ENCODE measurements around the gene CPLX1. TPM values are rescaled to one million over a fixed set of nuclear protein-coding genes. Genes with fewer than 3 reads are reported as not detected.
A peak's percentile ranks its signal among the peaks of the same experiment; 100 is the strongest.

The CPLX1 gene
- total RNA-seq, 2 donors from 2014 or later, result 1.0 to 1.9 TPM

DNA sequence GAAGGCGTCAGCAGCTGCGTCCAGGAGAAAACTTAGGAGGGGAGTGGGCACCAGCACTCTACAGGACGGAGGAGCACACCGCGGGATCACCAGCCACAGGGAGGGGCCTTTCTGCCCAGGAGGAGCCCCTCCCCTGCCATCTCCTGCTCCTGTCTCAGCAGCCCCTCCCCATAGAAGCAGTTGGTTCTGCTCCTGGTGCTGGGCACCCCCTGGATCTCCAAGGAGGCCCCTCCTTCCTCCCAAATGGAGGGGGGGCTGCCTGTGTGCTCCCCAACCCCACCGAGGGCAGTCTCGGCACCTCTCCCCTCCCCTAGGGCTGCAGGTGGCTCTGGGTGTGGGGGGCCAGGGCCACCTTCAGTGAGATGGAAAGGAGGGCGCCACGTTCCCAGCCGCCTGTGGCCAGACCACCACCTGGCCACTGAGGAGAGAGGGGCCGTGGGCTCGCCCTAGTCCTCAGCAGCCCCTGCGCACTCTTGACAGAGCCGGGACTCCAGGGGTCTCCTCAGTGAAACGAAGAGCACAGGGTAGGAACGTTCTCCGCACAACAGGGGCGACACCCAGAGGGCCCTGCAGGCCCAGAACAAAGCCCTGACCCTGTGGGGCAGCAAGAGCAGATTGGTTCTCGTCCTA, 37.8 kb downstream of the CPLX1 start:
- WGBS, 2 experiments (ENCODE audit: insufficient coverage in 1 of 2, insufficient read length in 1 of 2), result 88 to 92% methylated on average over 15 to 19 of the region's 19 CpGs
- H3K4me1 Mint-ChIP-seq, result peaks cover 11% of the 10 kb centered on the region
- TF ChIP-seq CTCF (conservative IDR thresholded peaks at IDR 0.05), result no peak
- no peak overlapping the region for H3K4me3 ChIP-seq (ENCODE audit: low read length)
- no peak for DNase-seq
- no peak overlapping the region for H3K9ac ChIP-seq (ENCODE audit: extremely low read depth, low read length, poor library complexity, severe bottlenecking)
- H3K36me3 Mint-ChIP-seq (ENCODE audit: low read depth), result no peaks in the 10 kb centered on the region
- peaks cover 57% of the 10 kb centered on the region for H3K27me3 ChIP-seq (ENCODE audit: control insufficient read depth, insufficient read depth, low read length, poor library complexity, severe bottlenecking)
- H3K4me3 Mint-ChIP-seq, result no peak overlapping the region
- H3K36me3 ChIP-seq (ENCODE audit: control insufficient read depth, insufficient read depth, low read length), result no peaks in the 10 kb centered on the region
- H3K27me3 Mint-ChIP-seq (ENCODE audit: insufficient read depth), result peaks cover 56% of the 10 kb centered on the region
- H3K4me1 ChIP-seq (ENCODE audit: control insufficient read depth, insufficient read depth, low read length), result no peaks in the 10 kb centered on the region
- H3K27ac Mint-ChIP-seq, result no peak overlapping the region
- H3K9me3 ChIP-seq (ENCODE audit: control insufficient read depth, low read length), result no peaks in the 10 kb centered on the region
- H3K9me3 Mint-ChIP-seq, result no peaks in the 10 kb centered on the region
- no peak overlapping the region for H3K27ac ChIP-seq (ENCODE audit: low read depth, low read length)

DNA sequence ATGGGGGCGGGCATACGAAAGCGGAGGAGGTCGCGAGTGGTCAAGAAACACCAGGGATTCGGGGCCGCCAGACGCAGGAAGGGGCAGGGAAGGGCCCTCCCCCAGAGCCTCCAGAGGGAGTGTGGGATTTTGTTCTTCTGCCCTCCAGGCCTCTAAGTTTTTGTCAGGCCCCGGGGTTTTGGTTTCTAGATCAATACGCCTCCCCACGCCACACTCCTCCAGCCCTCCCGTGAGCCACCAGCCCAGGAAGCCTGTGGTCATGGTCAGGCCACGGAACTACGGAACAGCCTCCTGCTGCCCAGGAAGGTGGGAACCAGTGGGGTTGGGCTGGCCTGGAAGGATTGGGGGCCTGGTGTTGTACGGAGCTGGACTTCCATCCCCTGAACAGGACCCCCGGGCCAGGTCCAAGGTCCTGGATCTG, 38.4 kb downstream of the CPLX1 start:
- no peaks in the 10 kb centered on the region for H3K4me1 ChIP-seq (ENCODE audit: control insufficient read depth, insufficient read depth, low read length)
- peaks cover 9% of the 10 kb centered on the region for H3K4me1 Mint-ChIP-seq
- no peak overlapping the region for H3K27ac Mint-ChIP-seq
- H3K36me3 ChIP-seq (ENCODE audit: control insufficient read depth, insufficient read depth, low read length), result no peaks in the 10 kb centered on the region
- no peaks in the 10 kb centered on the region for H3K9me3 ChIP-seq (ENCODE audit: control insufficient read depth, low read length)
- no peak overlapping the region for H3K27ac ChIP-seq (ENCODE audit: low read depth, low read length)
- 93 to 97% methylated on average over 13 to 16 of the region's 16 CpGs for WGBS, 2 experiments (ENCODE audit: insufficient coverage in 1 of 2, insufficient read length in 1 of 2)
- peak; percentile 47 for DNase-seq
- H3K27me3 Mint-ChIP-seq (ENCODE audit: insufficient read depth), result peaks cover 58% of the 10 kb centered on the region
- H3K4me3 Mint-ChIP-seq, result no peak overlapping the region
- no peaks in the 10 kb centered on the region for H3K9me3 Mint-ChIP-seq
- H3K36me3 Mint-ChIP-seq (ENCODE audit: low read depth), result no peaks in the 10 kb centered on the region
- peaks cover 53% of the 10 kb centered on the region for H3K27me3 ChIP-seq (ENCODE audit: control insufficient read depth, insufficient read depth, low read length, poor library complexity, severe bottlenecking)
- TF ChIP-seq CTCF (conservative IDR thresholded peaks at IDR 0.05), result no peak
- no peak overlapping the region for H3K4me3 ChIP-seq (ENCODE audit: low read length)
- H3K9ac ChIP-seq (ENCODE audit: extremely low read depth, low read length, poor library complexity, severe bottlenecking), result no peak overlapping the region

- no peak overlapping the region for H3K27ac ChIP-seq (ENCODE audit: low read depth, low read length)
- H3K9ac ChIP-seq (ENCODE audit: extremely low read depth, low read length, poor library complexity, severe bottlenecking), result no peak overlapping the region
- Mint-ChIP-seq H3K9me3 (no peaks in the 10 kb centered on the region), H3K4me3 (no peak overlapping the region), H3K36me3 (ENCODE audit: low read depth) (no peaks in the 10 kb centered on the region), H3K27me3 (ENCODE audit: insufficient read depth) (peaks cover 60% of the 10 kb centered on the region), H3K27ac (no peak overlapping the region), H3K4me1 (peaks cover 12% of the 10 kb centered on the region)
- no peaks in the 10 kb centered on the region for H3K36me3 ChIP-seq (ENCODE audit: control insufficient read depth, insufficient read depth, low read length)
- peak; percentile 23 for TF ChIP-seq CTCF (conservative IDR thresholded peaks at IDR 0.05)
- DNase-seq, result peak; percentile 59
- WGBS, 2 experiments (ENCODE audit: insufficient coverage in 1 of 2, insufficient read length in 1 of 2), result 63 to 78% methylated on average over 10 to 16 of the region's 16 CpGs
- H3K4me1 ChIP-seq (ENCODE audit: control insufficient read depth, insufficient read depth, low read length), result no peaks in the 10 kb centered on the region
- no peak overlapping the region for H3K4me3 ChIP-seq (ENCODE audit: low read length)
- no peaks in the 10 kb centered on the region for H3K9me3 ChIP-seq (ENCODE audit: control insufficient read depth, low read length)
- peaks cover 52% of the 10 kb centered on the region for H3K27me3 ChIP-seq (ENCODE audit: control insufficient read depth, insufficient read depth, low read length, poor library complexity, severe bottlenecking)
These were observed 39.0 kb downstream of the CPLX1 start for GRCh38 chr4:786861-787300.
